Osteocyte (in vitro differentiated cells): ENCODE measurements around the gene TMEFF2. TPM values are rescaled to one million over a fixed set of nuclear protein-coding genes. Genes with fewer than 3 reads are reported as not detected.

Experiments
- DNase-seq: peaks from one replicate; pipeline ENCODE4 v3.0.0; 2021; ENCODE audit warnings: mixed read lengths; ENCODE audit not compliant: unreplicated experiment; ENCODE audit errors: extremely low spot score
- H3K27ac Mint-ChIP-seq: one replicate; pipeline ENCODE4 v1.8.0; 2021; ENCODE audit warnings: mild to moderate bottlenecking, mixed read lengths; ENCODE audit not compliant: unreplicated experiment
- H3K27me3 Mint-ChIP-seq: one replicate; pipeline ENCODE4 v1.8.0; 2021; ENCODE audit warnings: mixed read lengths; ENCODE audit not compliant: unreplicated experiment
- H3K36me3 Mint-ChIP-seq: one replicate; pipeline ENCODE4 v1.8.0; 2021; ENCODE audit warnings: mixed read lengths; ENCODE audit not compliant: unreplicated experiment
- H3K4me1 Mint-ChIP-seq: one replicate; pipeline ENCODE4 v1.8.0; 2021; ENCODE audit warnings: mixed read lengths; ENCODE audit not compliant: unreplicated experiment
- H3K4me3 Mint-ChIP-seq: one replicate; pipeline ENCODE4 v1.8.0; 2021; ENCODE audit warnings: mild to moderate bottlenecking, moderate library complexity, mixed read lengths; ENCODE audit not compliant: unreplicated experiment
- H3K9me3 Mint-ChIP-seq: one replicate; pipeline ENCODE4 v1.8.0; 2021; ENCODE audit warnings: mixed read lengths; ENCODE audit not compliant: unreplicated experiment
- total RNA-seq: library from RNA; stranded (reverse); gene quantifications from 2 replicates; pipeline ENCODE4 v1.2.1, GENCODE V29; 2021
- TF ChIP-seq, protein P1 (sequence below): fragments of 200-600 bp; sonication (generic); IDR thresholded peaks from 2 replicates; pipeline ENCODE4 v1.5.0; 2021; ENCODE audit warnings: antibody characterized with exemption, mild to moderate bottlenecking, moderate library complexity

Gene TMEFF2
- total RNA-seq, 1 donor from 2014 or later, result 46.8 TPM

DNA sequence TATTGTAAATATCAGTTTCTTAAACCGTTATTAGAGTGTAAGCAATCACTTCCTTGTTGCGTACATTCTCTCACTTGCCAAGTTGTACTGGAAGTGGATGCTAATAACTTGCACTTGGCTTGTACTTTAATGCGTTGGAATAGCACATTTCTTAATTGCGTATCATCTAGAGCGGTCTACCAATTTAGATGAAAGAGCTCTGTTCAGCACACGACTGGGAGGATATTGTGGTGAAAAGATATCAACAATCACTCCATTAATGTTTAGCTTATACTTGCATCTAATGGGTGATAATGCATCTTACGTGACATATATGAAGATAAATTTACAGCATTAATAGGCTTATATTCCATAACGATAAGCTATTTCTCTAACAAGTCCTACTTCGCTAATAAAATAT lies 11.7 kb upstream of the TMEFF2 start:
- no peak overlapping the region for H3K27ac Mint-ChIP-seq
- TF ChIP-seq, protein P1, sequence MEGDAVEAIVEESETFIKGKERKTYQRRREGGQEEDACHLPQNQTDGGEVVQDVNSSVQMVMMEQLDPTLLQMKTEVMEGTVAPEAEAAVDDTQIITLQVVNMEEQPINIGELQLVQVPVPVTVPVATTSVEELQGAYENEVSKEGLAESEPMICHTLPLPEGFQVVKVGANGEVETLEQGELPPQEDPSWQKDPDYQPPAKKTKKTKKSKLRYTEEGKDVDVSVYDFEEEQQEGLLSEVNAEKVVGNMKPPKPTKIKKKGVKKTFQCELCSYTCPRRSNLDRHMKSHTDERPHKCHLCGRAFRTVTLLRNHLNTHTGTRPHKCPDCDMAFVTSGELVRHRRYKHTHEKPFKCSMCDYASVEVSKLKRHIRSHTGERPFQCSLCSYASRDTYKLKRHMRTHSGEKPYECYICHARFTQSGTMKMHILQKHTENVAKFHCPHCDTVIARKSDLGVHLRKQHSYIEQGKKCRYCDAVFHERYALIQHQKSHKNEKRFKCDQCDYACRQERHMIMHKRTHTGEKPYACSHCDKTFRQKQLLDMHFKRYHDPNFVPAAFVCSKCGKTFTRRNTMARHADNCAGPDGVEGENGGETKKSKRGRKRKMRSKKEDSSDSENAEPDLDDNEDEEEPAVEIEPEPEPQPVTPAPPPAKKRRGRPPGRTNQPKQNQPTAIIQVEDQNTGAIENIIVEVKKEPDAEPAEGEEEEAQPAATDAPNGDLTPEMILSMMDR, result no peak
- H3K4me1 Mint-ChIP-seq, result peaks cover 1% of the 10 kb centered on the region
- no peak for DNase-seq
- H3K4me3 Mint-ChIP-seq, result no peak overlapping the region
- H3K9me3 Mint-ChIP-seq, result peaks cover 6% of the 10 kb centered on the region
- no peaks in the 10 kb centered on the region for H3K27me3 Mint-ChIP-seq
- no peaks in the 10 kb centered on the region for H3K36me3 Mint-ChIP-seq

DNA sequence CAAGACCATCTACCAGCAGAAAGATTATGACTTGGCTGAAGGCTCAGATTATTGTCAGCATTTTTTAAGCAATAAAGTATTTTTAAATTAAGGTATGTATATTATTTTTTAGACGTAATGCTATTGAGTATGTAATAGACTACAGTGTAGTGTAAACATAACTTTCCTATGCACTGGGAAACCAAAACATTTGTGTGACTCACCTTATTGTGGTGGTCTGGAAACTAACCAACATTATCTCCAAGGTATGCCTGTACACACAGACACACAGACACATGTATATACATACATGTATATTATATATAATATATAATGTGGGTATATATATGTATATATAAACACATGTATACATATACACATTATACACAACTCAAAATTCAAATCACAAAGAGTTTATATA lies 9.1 kb upstream of the TMEFF2 start:
- no peak for DNase-seq
- no peaks in the 10 kb centered on the region for H3K27me3 Mint-ChIP-seq
- H3K4me1 Mint-ChIP-seq, result peaks cover under 1% of the 10 kb centered on the region

DNA sequence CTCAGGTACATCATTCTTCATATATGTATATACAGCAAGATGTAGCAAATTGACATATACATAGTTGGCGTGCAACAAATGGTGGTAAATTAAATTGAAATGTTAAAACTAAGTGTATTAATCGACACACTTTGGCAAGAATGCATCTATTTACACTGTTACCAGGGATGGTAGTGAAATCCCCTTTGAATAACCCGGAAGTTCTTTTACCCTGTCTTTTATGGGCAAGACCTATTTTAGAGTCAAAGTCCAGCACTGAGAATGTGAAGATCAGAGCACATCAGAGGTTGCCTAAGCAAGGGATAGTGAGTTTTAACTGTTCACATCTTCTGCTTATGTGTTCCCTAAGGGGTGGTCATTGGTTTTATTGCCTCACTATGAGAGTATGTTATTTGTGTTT lies 7.6 kb upstream of the TMEFF2 start:
- H3K4me3 Mint-ChIP-seq, result no peak overlapping the region
- H3K4me1 Mint-ChIP-seq, result no peaks in the 10 kb centered on the region
- DNase-seq, result no peak
- TF ChIP-seq, protein P1, result no peak
- no peaks in the 10 kb centered on the region for H3K27me3 Mint-ChIP-seq
- H3K9me3 Mint-ChIP-seq, result no peaks in the 10 kb centered on the region
- no peak overlapping the region for H3K27ac Mint-ChIP-seq
- H3K36me3 Mint-ChIP-seq, result no peaks in the 10 kb centered on the region

More for the DNA sequence above, 9.1 kb upstream of the TMEFF2 start:
- Mint-ChIP-seq H3K36me3 (no peaks in the 10 kb centered on the region), H3K9me3 (no peaks in the 10 kb centered on the region), H3K4me3 (no peak overlapping the region), H3K27ac (no peak overlapping the region)
- TF ChIP-seq, protein P1, result no peak

DNA sequence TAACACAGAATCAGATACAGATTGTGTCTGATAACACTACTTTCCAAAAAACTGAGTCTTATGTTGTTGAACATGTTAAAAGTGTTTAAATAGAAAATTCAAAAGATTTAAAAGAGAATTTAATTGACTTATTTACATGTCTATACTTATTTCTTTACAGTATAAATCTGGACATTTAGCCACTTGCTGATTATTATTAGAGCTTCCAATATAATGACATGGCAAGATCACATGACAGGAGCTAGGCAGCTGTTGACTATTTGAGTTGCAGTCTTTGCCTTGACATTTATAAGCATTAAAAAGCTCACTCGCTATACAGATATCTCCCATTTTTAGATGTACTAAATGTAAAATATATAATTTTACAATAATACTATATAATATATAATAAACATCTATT lies 6.4 kb upstream of the TMEFF2 start:
- Mint-ChIP-seq H3K4me3 (no peak overlapping the region), H3K9me3 (no peaks in the 10 kb centered on the region), H3K27me3 (no peaks in the 10 kb centered on the region), H3K27ac (no peak overlapping the region), H3K36me3 (no peaks in the 10 kb centered on the region), H3K4me1 (peaks cover 12% of the 10 kb centered on the region)
- TF ChIP-seq, protein P1, result no peak
- no peak for DNase-seq

DNA sequence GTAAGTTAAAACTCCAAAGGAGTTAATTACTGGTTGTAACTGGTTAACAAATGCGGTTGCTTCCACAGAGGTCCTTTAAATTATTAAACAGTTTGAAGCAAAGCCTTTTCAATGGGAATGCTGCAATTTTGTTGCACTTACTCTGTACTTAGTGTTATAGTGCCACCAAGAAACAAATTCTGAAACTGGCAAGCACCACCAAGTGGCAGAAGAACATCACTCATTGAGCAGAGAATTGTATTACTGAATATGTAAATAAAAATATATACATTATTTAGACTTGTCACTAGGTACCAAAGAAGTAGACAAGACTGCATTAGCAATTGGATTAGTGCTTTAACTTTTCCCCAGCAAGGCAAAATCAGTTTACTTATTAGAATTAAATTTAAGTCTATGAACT lies 2.6 kb upstream of the TMEFF2 start:
- no peak for DNase-seq
- Mint-ChIP-seq H3K36me3 (no peaks in the 10 kb centered on the region), H3K27ac (no peak overlapping the region), H3K9me3 (no peaks in the 10 kb centered on the region), H3K4me3 (peak overlapping the region; percentile 33), H3K27me3 (no peaks in the 10 kb centered on the region), H3K4me1 (peaks cover 24% of the 10 kb centered on the region)
- TF ChIP-seq, protein P1, result peak; percentile 72
